Caki2 (cell line): ENCODE measurements around the gene SLC5A12. TPM values are rescaled to one million over a fixed set of nuclear protein-coding genes. Genes with fewer than 3 reads are reported as not detected.

Experiments used
- total RNA-seq: library from RNA; depleted of rRNA; stranded (reverse); fragments of >200 nt; shearing (Covaris generic); gene quantifications from 2 replicates; pipeline ENCODE4 v1.2.3, GENCODE V29; 2014; ENCODE audit warnings: low replicate concordance; rRNA removed

SLC5A12 gene
- total RNA-seq, 1 experiment from 2014 or later = not detected

Other genes starting within 250 kb of the SLC5A12 start
- not detected in 2 replicates for gene MUC15, start 149.8 kb downstream of the SLC5A12 start, total RNA-seq